Lower lobe of right lung (tissue), 2 donors: ENCODE measurements around the gene IDUA. TPM values are rescaled to one million over a fixed set of nuclear protein-coding genes. Genes with fewer than 3 reads are reported as not detected.

Source experiments
- ATAC-seq, 2 donors: fragments of 200-7000 bp; cut with Tn5 transposase; one replicate each; pipeline ENCODE4 v1.9.1; 2020 to 2022; ENCODE audit warnings: mild to moderate bottlenecking in 2 of 2, moderate library complexity in 2 of 2
- DNase-seq: peaks from one replicate; pipeline ENCODE4 v3.0.0-alpha.2; 2020
- H3K27ac ChIP-seq: fragments of 200-600 bp; one replicate; pipeline ENCODE4 v1.8.0; 2022
- H3K27me3 ChIP-seq: fragments of 200-600 bp; one replicate; pipeline ENCODE4 v1.8.0; 2022; ENCODE audit warnings: low read depth
- H3K36me3 ChIP-seq: fragments of 200-600 bp; one replicate; pipeline ENCODE4 v1.8.0; 2022; ENCODE audit warnings: mild to moderate bottlenecking
- H3K4me1 ChIP-seq: fragments of 200-600 bp; one replicate; pipeline ENCODE4 v1.8.0; 2022
- H3K4me3 ChIP-seq: fragments of 200-600 bp; one replicate; pipeline ENCODE4 v1.8.0; 2022; ENCODE audit warnings: mild to moderate bottlenecking
- H3K9me3 ChIP-seq: fragments of 200-600 bp; one replicate; pipeline ENCODE4 v1.8.0; 2022
- intact Hi-C: fragments of 100-400 bp; cut with DNase I; formaldehyde crosslinking; loops from one replicate; pipeline ENCODE4 v1.11.0; 2022
- total RNA-seq: library from RNA; stranded (reverse); fragmentation: NEBNext Ultra II Directional; extraction: Animal tissue kit (Norgen Biotek cat#: 25700); gene quantifications from one replicate; pipeline ENCODE4 v1.2.1, GENCODE V29; 2021
- TF ChIP-seq, protein P1 (sequence below): fragments of 200-600 bp; IDR thresholded peaks from one replicate; pipeline ENCODE4 v1.8.0; 2022; ENCODE audit warnings: antibody characterized with exemption, mild to moderate bottlenecking
- donor health status: DM: no; HTN: yes; CAD: no; lungs with severe emphysema.

IDUA gene
- total RNA-seq, 1 donor from 2014 or later, result 46.0 TPM

DNA sequence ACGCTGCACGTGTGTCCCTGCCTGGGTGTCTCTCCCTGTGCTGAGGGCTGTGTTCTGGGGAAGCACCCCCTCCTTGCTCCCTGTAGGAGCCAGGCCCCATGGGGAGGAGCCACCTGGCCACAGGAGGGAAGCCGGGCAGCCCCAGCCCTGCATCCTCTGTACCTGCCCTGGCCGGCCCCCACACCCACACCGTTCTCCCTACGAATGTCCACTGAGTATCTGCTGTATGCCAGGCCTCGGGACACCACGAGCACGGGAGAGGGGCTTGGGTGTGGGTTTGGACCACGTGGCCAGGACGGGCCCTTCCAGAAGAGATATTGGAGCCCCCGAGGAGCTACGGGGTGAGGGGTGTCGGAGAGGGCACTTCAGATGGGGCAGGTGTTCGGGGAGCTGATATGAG is 30.9 kb downstream of the IDUA start:
- no peaks in the 10 kb centered on the region for H3K36me3 ChIP-seq
- H3K4me3 ChIP-seq, result no peak overlapping the region
- H3K9me3 ChIP-seq, result no peaks in the 10 kb centered on the region
- TF ChIP-seq, protein P1, sequence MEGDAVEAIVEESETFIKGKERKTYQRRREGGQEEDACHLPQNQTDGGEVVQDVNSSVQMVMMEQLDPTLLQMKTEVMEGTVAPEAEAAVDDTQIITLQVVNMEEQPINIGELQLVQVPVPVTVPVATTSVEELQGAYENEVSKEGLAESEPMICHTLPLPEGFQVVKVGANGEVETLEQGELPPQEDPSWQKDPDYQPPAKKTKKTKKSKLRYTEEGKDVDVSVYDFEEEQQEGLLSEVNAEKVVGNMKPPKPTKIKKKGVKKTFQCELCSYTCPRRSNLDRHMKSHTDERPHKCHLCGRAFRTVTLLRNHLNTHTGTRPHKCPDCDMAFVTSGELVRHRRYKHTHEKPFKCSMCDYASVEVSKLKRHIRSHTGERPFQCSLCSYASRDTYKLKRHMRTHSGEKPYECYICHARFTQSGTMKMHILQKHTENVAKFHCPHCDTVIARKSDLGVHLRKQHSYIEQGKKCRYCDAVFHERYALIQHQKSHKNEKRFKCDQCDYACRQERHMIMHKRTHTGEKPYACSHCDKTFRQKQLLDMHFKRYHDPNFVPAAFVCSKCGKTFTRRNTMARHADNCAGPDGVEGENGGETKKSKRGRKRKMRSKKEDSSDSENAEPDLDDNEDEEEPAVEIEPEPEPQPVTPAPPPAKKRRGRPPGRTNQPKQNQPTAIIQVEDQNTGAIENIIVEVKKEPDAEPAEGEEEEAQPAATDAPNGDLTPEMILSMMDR, result no peak
- intact Hi-C loops, result no loop called here
- no peak overlapping the region for H3K27ac ChIP-seq
- ATAC-seq, result no peak
- H3K4me1 ChIP-seq, result peaks cover 4% of the 10 kb centered on the region
- no peak for DNase-seq
- H3K27me3 ChIP-seq, result no peaks in the 10 kb centered on the region

DNA sequence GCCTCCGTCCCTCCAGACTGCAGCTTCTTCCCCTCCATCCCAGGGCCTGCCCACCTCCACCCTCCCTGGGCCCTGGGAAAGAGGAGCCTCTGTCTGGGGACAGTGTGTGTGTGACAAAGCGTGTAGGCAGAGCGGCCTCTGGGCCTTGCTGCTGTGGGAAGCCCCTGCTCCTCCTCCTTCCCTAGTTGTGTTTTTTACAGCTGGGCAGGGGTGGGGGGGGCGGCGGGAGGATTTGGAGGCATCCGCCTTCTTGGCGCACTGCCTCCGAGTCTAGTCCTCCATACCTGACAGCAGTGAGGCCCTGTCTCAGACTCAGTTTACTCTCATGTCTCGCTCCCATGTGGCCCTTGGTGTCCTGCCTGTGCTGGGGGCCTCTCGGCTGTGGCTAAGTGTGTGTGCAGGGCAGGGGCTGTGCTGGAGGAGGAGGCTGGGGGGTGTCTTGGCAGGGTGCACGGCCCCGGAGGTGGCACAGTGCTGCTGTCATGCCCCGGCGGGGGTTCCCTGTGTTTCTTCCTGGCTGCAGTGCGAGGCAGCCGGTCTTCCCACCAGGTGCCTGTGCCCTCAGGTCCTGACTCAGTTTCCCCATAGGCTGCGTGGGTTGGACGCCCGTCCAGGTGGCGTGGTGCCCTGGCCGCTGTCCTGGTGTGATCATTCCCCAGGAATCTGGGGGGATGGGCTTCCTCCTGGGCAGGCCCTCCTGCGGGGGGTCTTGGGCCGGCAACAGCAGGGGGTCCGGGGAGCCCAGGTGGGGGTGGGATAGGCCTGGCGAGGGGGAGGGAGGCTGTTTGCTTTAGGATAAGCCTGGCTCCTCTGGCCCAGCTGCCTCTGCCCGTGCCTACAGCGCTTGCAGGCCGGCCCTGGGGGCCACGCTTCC is 31.5 kb downstream of the IDUA start:
- Histone ChIP-seq H3K27me3 (no peaks in the 10 kb centered on the region), H3K4me3 (no peak overlapping the region), H3K9me3 (no peaks in the 10 kb centered on the region), H3K4me1 (no peaks in the 10 kb centered on the region), H3K36me3 (no peaks in the 10 kb centered on the region), H3K27ac (no peak overlapping the region)
- intact Hi-C loops, result no loop called here
- ATAC-seq (no peak), DNase-seq (no peak)
- TF ChIP-seq, protein P1, result no peak

DNA sequence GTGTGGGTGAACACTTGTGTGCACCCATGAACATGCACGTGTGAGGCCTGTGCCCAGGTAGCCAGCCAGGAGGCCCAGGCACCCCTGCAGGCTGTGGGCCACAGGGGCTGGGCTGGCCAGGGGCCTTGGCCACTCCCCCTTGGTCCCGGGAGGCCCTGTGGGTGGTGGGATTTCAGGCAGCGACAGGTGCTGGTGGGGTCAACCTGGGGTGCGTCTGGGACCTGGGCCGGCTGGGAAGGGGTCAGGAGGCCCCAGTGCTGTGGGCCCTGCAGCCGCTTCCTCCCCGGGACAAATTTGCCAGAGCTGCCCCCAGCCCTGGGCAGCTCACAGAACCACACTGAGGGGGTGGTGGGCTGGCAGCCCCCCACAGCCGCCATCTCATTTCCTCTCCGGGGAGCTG is 32.5 kb downstream of the IDUA start:
- Histone ChIP-seq H3K4me1 (no peaks in the 10 kb centered on the region), H3K36me3 (peaks cover under 1% of the 10 kb centered on the region), H3K9me3 (no peaks in the 10 kb centered on the region), H3K27me3 (no peaks in the 10 kb centered on the region), H3K4me3 (no peak overlapping the region), H3K27ac (no peak overlapping the region)
- ATAC-seq (no peak), DNase-seq (no peak)
- TF ChIP-seq, protein P1, result no peak
- intact Hi-C loops, result no loop called here

DNA sequence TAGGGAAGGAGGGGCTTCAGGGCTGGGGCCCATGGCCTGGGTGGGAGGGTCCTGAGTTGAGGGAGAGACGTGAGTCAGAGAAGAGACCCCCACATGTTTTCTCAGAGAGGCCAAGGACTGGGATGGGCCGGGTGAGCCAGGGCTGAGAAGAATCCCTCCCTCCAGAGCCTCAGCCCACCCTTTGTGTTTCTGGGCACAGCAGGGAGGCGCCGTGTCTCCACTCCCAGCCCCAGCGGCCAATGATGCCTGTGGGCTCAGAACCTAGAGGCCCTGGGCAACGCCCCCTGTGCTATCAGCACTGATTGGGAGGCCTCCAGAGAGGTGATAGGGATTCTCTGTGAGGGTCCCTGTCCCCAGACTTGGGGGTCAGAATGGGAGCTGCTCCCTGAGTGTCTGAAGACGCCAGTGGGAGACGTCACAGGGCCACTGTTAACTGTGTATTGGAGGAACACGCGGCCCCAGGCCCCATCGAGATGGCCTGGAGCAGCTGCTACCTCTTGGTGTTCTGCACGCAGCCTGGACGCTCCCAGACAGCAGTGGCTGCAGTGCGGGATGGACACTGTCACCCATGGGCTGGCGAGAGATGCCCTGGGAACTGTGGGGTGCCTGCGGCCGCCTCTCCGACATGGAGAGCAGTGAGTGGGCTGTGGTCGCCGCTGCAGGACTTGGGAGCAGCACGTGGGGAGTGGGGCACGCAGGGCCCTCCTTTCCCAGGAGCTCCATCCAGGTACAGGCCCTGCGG is 33.1 kb downstream of the IDUA start:
- Histone ChIP-seq H3K27ac (no peak overlapping the region), H3K4me1 (no peaks in the 10 kb centered on the region), H3K36me3 (peaks cover 6% of the 10 kb centered on the region), H3K4me3 (no peak overlapping the region), H3K27me3 (no peaks in the 10 kb centered on the region), H3K9me3 (no peaks in the 10 kb centered on the region)
- intact Hi-C loops, result no loop called here
- DNase-seq (no peak), ATAC-seq (no peak)
- TF ChIP-seq, protein P1, result no peak

DNA sequence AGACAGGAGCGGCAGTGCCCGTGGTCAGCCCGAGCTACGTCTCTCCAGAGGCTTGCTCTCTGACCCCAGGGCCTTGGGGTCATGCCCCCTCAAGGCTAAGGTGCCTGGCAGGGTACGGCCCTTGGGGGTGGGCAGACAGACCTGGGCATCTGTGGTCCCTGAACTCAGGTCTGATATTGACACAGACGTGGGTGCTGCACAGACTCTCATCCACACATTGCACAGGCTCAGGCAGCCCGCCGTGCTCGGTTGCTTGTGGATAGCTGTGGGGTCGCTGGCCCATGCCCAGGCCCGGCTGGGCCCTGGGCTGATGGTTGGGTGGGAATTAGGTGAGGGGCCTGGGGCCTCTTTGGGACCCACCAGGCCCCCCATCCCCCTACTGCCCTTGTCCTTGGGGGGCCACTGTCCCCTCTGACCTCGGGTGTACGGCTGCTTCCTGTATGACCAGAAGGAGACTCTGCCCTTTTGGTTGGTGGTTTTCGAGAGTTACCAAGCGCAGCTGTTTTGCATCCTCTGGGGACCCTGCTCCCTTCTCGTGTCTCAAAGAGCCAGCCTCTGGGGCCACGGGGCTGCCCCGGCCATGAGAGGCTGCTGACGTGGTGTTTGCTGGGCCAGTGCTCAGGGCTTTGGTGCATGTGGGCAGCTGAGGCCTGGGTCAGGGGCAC is 34.7 kb downstream of the IDUA start:
- Histone ChIP-seq H3K36me3 (peaks cover 14% of the 10 kb centered on the region), H3K27me3 (no peaks in the 10 kb centered on the region), H3K27ac (no peak overlapping the region), H3K9me3 (no peaks in the 10 kb centered on the region), H3K4me3 (no peak overlapping the region), H3K4me1 (no peaks in the 10 kb centered on the region)
- TF ChIP-seq, protein P1, result no peak
- DNase-seq (no peak), ATAC-seq (no peak)
- intact Hi-C loops, result no loop called here
